G401.6 (cell line): ENCODE results near the gene MPDZ.

Experiments
- FAIRE-seq: peaks from 2 replicates; lab custom pipeline; 2012; peaks lifted over from hg19 to GRCh38; lab: Jason Lieb, UNC

The MPDZ gene

DNA sequence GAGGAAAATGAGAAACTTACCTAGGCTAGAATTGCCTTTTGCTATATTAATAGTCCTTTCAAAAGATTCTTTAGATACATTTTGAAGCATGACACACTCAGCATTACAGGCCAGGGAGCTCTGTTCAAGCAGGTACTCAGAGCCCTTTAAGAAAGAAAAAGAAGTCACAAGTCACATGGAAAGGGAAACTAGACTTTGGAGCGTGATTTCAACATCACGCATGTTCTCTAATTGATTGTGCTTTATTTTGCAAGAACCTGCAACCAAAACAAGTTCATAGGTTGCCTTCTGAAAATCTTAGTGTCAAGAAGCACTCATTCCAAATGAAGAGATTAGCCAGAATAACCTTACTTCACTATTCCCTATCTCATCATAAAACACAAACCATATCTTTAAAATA, 103.8 kb downstream of the MPDZ start:
- FAIRE-seq, result no peak

GRCh38 chr9:13174906-13175639, 104.4 kb downstream of the MPDZ start:
- FAIRE-seq, result no peak

- no peak for FAIRE-seq
Measured at GRCh38 chr9:13173553-13173952, 105.9 kb downstream of the MPDZ start.

DNA sequence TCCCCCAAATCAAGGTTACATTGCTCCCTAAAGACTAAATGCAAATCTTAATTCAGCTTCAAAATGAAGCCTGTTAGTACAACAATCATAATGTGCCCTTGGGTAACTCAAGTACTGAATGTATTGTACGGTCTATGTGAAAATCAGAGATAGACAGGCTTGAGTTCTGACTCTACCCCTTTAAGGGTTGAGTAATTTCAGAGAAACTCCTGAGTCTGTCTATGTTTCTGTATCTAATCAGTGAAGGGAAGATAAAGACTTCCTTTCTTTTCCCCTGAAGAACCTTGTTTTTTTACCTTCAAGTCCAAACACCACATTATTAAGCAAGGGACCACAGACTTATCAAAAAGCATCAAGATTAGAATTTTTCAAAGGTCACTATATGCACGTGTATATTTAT, 108.2 kb downstream of the MPDZ start:
- FAIRE-seq, result no peak

DNA sequence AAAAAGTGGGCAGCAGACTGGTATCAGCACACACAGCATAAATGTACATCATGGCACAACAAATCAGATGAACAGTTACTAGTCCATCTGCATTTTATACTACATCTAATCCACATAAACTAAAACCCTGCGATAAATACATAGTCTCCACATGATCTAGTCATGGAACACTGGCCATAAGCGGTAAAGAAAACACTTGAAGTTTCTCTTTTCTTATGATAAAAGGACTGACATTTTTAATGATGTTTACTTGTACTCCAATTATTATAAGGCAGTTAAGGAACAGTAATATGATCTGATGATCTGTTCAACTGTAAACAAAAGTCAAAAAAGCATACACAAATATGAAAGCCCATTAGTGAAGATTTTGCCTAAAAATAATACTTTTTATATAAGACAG, 112.5 kb downstream of the MPDZ start:
- FAIRE-seq, result no peak

DNA sequence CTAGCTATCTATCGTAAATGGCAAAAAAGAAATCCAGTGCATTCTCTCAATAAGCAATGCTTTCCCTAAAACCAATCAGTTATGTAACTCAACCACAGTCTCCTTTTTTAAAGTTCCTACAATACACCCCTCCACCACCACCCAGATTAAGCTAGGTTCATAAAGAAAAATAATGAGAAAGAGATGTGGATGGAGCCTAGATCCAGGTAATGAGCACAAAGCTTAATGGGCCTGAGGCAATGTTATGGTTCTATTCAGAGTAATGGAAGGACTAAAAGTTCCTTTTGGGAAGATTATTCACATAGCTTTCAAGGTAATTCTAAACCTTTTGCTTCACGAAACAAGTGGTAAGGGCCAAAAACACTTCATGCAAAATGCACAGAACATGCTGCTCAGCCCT, 113.5 kb downstream of the MPDZ start:
- FAIRE-seq, result no peak

DNA sequence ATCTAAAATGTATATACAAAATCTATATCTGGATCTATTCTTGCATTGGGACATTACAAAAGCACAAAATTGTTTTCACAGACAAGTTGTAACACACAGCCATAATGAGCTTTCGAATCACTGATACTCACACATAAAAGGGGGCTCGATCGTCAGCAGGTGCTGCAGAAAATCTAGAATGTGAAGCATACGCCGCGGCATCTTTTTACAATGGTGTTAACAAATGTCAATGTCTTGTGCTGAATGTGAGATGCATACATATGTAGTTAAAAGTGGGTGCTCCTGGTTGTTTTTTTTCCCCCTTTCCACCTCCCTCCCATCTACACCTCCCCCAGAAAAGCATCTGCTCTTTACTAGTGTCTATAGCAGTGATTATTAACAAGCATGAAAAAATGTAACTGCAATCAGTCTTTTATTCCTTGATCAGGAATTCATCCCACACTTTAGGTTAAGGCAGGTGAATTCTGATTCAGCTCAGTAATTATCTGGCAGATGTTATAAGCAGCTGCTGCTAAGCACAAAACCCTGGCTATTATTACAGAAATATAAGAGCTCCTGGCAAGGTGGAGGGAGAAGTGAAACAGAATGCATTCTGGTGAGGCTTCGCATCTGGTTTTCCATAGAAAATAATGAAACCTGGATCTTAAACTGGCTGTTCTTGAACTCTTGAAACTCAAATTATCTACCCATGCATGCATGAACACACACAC, 114.1 kb downstream of the MPDZ start:
- FAIRE-seq, result no peak

GRCh38 chr9:13163946-13164345, 115.5 kb downstream of the MPDZ start:
- no peak for FAIRE-seq

DNA sequence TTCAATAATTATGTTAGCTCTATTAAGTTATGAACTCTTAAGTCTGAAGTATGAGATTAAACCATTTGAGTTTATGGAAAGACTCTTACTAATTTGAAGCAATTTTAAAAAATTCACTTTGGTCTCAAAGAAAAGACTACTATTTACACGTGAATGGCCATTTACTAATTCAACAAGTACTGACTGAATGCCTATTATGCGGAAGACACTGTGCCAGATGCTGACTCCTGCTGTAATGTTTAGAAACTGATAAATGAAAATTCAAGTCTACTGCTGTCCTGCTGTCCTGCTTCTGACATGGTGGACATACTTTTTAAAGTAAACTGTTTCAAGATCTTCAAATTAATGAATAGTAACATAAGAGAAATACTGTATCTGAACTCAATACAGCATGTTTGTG, 116.2 kb downstream of the MPDZ start:
- FAIRE-seq, result no peak

DNA sequence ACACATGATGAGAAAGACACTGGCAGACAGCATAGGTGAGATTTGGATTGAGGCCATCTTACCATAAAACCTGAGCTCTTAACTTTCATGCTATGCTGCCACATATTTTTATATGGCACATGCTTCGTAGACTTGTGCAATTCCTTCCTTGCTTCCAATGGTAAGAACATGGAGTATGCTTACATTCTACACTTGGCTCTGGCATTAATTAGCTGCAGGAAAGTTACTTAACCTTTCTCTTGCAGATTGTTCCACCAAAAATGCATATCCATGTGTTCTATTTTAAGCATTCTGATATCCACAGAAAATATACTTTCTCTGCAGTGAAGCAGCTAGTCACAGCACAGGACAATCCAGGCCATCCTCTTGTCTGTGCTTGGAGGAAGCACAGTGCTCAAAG, 119.4 kb downstream of the MPDZ start:
- FAIRE-seq, result no peak

DNA sequence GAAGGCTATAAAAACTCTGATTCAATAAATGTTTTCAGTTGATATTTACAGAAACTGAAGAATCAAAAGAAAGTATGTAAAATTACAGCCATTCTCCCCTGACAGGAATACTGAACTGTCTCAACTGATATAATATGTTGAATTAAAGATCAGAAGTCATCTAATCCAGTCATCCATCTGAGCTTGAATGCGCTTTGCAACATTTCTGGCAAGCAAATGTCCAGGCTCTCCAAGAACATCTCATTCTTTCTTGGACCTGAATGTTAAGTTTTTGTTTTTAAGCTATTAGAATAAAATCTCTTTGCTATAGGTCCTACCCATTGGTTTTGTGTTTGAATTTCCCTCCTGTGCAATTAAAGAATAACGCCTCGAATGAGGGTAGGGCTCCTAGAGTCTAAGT, 120.5 kb downstream of the MPDZ start:
- FAIRE-seq, result no peak

- no peak for FAIRE-seq
Measured at GRCh38 chr9:13151489-13151888, 128.0 kb downstream of the MPDZ start.

GRCh38 chr9:13149454-13149853, 130.0 kb downstream of the MPDZ start:
- no peak for FAIRE-seq

GRCh38 chr9:13146840-13147239, 132.7 kb downstream of the MPDZ start:
- no peak for FAIRE-seq

DNA sequence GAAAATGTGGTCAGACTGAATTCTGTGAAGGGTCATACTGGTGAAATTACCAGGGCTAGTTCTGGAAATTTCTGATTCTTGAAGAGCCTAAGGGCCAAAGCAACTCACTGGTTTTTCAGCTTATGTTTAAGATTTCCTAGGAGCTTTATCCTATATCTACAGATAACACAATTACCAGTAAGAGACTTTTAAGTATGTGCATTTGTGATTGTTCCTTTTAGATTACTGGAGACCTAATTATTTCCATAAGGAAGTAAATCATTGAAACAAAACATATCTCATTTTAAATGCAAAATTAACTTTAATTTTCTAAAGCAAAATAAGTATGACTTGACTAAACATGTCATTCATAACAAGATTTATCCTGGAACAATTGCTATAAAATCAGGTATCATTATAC, 134.2 kb downstream of the MPDZ start:
- no peak for FAIRE-seq

GRCh38 chr9:13144166-13144775, 135.2 kb downstream of the MPDZ start:
- no peak for FAIRE-seq

- no peak for FAIRE-seq
Measured at GRCh38 chr9:13143281-13143680, 136.2 kb downstream of the MPDZ start.

DNA sequence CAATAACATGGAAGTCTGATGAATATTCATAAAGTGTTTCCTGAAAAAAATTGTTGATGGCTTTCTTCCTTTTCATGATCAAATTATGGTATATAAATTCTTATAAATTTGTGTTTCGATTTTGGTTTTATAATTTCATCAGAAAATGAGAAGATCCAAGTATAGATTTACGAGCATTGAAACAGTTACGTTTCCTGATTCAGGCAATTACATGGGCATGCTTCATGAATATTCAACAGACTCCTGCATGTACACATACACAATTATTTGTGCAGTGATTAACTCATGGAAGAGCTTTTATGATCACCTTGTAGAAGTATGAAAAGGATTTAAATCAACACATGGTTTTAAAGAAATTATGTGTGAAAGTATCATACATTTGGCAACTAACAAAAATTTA, 136.7 kb downstream of the MPDZ start:
- FAIRE-seq, result no peak

- FAIRE-seq, result no peak
Measured at GRCh38 chr9:13141629-13142028, 137.9 kb downstream of the MPDZ start.

DNA sequence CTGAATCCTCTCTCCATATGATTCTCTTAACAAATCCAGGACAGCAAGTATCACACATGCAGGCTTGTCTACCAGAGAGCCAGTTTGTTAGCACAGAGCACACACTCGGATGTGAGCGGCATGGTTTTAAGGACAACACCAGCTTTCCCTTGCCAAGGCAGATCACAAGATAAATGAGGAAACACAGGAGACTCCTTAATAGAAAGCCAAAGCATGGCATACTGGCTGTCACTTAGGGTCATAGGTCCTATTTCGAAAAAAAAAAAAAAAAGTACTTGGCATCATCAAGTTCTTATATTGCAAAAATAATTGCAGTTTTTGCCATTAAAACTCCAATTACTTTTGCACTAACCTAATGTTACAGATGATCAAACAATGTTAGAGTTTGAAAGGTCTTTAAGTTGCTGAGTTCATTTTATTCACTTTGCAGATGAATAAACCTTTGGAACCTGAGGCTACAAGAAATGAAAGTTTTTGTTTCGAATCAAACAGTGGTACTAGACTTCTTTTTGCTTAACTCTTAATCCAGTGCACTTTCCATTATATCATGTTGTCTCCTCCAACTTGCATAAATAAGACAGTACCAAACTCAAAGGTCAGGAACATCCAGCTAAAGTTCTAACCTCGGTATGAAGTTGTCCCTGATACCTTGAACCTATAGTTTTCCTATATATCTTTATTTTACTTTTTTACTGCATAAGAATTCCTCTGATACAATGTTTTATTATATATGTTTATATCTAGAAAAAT, 138.5 kb downstream of the MPDZ start:
- no peak for FAIRE-seq

- no peak for FAIRE-seq
Measured at GRCh38 chr9:13139641-13140171, 139.8 kb downstream of the MPDZ start.

DNA sequence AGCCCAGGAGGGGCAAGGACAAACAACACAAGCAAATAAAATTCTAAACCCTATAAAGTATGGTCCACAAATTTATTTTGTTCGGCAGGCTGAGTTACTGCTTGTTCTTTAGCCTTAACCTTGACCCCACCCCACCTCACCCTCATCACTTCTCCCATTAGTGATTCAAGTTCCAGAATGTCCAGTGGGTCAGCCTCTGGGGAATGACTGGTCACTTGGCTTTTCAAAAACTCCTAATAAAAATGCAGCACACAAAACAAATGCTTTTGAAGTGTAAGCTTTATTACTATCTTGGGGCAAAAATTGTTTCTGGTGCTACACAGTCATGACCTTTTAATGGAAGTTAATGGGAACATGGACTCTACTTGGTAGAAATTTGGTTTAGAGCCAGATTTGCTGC, 142.1 kb downstream of the MPDZ start:
- FAIRE-seq, result no peak

DNA sequence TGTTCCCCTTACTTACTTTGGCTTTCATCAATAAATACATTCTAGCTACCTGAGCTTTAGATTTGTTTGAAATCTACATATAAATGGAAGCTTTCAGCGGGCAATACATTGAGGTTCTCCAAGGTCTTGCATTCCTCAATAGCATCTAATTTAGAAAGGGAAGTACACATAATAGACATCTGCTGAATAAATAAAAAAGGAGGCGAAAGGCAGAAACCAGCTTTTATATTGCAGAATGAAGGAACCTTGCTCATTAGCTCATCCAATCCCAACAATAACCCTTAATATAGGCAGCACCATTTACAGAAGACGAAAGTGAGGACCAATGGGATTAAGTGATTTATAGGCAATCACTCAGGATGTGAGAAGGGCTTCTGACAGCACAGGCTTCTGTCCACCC, 147.5 kb downstream of the MPDZ start:
- no peak for FAIRE-seq
